Stimulated activated CD4-positive, alpha-beta T cell treated with anti-CD3 and anti-CD28 coated beads, Interleukin-1b, Interleukin-23, amount 100 ng/mL, for 4 hours (primary cell): ENCODE measurements around the gene C19orf47.

Experiments
- DNase-seq, 2 donors: peaks; one replicate each; pipeline ENCODE4 v3.0.0-alpha.2; 2020; ENCODE audit warnings: low read depth in 2 of 2

C19orf47 gene

GRCh38 chr19:40283414-40284250 is 64.6 kb downstream of the C19orf47 start:
- DNase-seq, result no peak

GRCh38 chr19:40282920-40283319 is 65.3 kb downstream of the C19orf47 start:
- DNase-seq, result no peak

DNA sequence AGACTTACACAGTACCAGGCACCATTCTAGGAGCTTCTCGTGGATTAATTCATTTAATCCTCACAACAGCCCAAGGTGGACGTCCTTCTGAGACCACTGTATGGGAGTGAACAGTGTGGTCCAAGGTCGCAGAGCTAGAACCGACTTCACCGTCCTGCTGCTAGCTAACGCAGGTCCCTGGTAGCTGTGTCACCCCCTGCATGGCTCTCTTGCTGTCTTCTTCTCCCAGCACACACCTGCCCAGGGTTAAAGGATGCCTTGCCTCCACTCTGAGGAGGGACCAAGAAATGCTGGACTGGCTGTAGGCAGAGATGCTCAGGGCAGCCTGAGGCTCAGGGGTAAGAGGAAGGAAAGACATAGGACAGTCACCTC is 66.0 kb downstream of the C19orf47 start:
- DNase-seq, result no peak

DNA sequence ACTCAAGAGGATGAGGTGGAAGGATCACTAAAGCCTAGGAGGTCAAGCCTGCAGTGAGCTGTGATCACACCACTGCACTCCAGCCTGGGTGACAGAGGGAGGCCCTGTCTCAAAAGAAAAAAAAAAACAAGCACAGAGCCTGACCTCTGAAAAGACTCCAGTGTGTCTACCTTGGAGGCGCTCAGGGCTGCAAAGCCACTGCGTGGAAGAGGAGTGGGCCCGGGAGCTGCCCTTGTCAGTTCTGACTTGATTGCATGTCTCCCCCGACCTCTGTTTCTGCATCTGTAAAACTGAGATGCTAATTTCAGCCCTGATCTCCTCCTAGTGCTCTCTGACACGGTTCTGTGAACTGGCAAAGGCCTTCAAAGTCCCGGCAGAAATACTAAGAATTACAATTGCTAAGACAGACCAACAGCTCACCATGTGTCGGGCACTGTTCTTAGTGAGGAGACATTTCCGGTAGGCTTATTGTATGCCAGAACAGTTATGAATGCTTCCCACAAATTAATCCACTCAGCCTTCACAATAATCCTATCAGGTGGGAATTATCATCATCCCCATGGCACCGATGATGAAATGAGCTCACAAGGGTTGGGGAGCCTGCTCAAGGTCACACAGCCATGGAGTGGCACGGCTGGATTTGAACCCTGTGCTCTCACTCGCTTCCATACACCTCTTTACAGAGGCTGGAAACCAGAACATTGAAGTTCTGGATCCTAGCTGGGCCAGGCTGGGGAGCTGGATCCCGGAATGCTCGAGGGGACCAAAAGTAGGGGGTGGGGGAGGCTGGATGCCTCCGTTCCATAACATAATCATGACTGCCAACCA is 66.6 kb downstream of the C19orf47 start:
- DNase-seq, result no peak

- no peak for DNase-seq
Observed at GRCh38 chr19:40280608-40281221, 67.5 kb downstream of the C19orf47 start.

DNA sequence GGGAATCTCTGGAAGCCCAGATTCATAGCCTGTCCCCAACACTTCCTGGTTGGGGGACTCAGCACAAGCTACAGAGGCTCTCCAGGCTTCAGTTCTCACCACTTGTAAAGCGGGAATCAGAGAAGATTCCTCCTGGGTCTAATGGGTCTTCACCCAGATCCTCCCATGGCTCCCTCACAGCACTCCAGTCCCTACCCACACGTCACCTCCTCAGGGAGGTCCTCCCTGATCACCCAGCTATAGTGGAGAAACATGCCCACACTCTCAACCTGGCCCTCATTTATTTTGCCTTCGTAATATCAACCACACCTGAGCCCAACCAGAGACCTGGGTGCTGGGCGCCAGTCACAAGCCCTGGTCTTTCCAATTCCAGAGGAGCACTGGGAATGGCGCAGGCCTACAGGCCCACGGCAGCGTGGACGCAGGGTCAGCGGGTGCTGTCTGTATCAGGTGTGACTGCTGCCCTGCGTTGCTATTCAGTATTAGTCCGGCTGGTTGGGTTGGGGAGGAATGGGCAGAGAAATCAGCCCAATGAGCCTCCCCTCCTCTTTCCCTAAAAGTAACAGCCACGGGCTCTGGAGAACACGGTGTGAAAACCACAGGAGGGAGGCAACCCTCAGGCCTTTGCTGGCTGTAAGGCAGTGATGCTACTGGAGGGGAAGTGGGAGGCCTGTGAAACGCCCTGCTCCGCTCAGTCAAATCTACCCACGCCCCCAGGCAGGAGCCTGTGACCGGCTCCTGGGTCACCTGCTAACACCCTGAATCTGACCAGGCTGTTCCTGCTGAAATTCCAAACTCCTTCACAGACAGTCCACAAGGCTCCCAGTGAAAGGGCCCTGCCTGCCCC is 68.2 kb downstream of the C19orf47 start:
- DNase-seq, result no peak

GRCh38 chr19:40279120-40279551 is 69.1 kb downstream of the C19orf47 start:
- no peak for DNase-seq

DNA sequence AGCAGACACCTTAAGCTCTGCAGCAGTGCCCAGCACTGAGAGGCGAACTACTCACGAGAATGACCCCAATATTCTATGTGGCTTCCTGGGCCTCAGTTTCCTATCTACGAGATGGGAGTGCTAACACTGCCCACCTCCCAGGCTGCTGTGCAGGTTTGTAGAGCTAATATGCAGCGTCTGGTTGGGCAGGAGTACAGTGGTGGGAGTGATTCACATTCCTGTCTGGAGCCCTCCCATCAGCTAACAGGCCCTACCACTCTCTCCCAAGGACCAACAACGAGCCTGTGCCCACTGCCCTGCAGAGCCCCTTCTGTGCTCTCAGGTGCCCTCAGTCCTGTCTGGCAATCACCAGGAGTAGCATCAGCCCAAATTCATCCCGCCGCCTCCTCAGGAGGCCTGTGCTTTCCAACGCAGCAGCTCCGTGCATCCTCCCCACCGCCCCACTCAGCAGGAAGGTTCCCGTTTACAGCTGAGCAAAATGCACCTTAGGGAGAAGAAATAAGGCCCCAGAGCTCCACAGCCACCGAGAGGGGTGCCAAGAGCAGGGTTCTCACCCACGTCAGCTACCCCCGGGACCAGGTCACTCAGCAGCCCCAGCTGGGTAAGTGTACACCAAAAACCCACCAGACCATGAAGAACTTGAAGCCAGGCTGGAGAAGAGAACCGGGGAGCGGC is 69.7 kb downstream of the C19orf47 start:
- DNase-seq, result no peak

GRCh38 chr19:40277356-40278059 is 70.7 kb downstream of the C19orf47 start:
- no peak for DNase-seq

- DNase-seq, result peak in 1 of 2 donors; percentile 24
Observed at GRCh38 chr19:40274585-40275544, 73.3 kb downstream of the C19orf47 start.

- DNase-seq, result no peak
Observed at GRCh38 chr19:40273469-40274360, 74.5 kb downstream of the C19orf47 start.

GRCh38 chr19:40272261-40272660 is 75.9 kb downstream of the C19orf47 start:
- no peak for DNase-seq

DNA sequence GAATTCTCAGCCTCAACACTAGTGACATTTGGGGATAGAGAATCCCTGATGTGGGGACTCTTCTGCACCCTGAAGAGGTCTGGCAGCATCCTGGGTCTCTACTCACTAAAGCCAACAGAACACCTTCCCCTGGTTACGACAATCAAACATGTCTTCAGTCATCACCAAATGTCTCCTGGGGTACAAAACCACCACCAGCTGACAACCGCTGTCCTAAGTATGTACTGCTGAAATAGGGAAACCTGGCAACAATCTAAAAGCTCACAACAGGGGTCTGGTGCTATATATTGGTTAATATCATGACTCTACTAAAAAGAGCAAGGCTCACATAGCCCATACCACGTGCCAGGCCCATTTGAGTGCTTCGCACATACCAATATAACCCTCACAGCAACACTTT is 76.5 kb downstream of the C19orf47 start:
- DNase-seq, result no peak

DNA sequence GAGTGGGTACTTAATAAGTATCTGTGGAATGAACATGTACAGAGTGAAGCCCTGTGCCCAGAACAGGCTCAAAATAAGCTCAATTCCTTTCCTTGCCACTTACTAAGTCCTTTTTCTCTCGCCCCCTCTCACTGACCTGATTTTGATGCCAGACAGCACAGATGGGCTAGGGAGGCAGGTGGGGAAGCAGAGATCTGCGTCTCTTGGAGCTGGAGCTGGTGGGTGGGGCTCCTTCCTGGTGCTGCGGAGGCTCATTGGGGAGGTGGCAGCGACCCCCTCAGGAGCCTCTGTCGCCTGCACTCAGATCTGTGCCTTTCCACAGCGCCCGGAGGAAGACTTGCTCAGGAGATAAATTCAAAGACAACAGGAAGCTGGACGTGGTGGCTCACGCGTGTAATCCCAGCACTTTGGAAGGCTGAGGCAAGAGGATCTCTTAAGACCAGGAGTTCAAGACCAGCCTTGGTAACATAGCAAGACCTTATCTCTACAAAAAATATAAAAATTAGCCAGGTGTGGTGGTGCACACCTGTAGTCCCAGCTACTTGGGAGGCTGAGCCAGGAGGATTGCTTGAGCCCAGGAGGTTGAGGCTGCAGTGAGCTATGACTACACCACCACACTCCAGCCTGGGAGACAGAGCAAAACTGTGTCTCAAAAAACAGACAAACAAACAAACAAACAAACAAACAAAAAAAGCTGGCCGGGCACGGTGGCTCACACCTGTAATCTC is 77.7 kb downstream of the C19orf47 start:
- no peak for DNase-seq
